NCI-H2227 (cell line): ENCODE data around the gene CAMSAP3.

ENCODE experiments used
- DNase-seq: peaks from one replicate; lab custom pipeline; 2025; ENCODE audit not compliant: unreplicated experiment; lab: John Stamatoyannopoulos, UW

CAMSAP3 gene, protein sequence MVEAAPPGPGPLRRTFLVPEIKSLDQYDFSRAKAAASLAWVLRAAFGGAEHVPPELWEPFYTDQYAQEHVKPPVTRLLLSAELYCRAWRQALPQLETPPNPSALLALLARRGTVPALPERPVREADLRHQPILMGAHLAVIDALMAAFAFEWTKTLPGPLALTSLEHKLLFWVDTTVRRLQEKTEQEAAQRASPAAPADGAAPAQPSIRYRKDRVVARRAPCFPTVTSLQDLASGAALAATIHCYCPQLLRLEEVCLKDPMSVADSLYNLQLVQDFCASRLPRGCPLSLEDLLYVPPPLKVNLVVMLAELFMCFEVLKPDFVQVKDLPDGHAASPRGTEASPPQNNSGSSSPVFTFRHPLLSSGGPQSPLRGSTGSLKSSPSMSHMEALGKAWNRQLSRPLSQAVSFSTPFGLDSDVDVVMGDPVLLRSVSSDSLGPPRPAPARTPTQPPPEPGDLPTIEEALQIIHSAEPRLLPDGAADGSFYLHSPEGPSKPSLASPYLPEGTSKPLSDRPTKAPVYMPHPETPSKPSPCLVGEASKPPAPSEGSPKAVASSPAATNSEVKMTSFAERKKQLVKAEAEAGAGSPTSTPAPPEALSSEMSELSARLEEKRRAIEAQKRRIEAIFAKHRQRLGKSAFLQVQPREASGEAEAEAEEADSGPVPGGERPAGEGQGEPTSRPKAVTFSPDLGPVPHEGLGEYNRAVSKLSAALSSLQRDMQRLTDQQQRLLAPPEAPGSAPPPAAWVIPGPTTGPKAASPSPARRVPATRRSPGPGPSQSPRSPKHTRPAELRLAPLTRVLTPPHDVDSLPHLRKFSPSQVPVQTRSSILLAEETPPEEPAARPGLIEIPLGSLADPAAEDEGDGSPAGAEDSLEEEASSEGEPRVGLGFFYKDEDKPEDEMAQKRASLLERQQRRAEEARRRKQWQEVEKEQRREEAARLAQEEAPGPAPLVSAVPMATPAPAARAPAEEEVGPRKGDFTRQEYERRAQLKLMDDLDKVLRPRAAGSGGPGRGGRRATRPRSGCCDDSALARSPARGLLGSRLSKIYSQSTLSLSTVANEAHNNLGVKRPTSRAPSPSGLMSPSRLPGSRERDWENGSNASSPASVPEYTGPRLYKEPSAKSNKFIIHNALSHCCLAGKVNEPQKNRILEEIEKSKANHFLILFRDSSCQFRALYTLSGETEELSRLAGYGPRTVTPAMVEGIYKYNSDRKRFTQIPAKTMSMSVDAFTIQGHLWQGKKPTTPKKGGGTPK

DNA sequence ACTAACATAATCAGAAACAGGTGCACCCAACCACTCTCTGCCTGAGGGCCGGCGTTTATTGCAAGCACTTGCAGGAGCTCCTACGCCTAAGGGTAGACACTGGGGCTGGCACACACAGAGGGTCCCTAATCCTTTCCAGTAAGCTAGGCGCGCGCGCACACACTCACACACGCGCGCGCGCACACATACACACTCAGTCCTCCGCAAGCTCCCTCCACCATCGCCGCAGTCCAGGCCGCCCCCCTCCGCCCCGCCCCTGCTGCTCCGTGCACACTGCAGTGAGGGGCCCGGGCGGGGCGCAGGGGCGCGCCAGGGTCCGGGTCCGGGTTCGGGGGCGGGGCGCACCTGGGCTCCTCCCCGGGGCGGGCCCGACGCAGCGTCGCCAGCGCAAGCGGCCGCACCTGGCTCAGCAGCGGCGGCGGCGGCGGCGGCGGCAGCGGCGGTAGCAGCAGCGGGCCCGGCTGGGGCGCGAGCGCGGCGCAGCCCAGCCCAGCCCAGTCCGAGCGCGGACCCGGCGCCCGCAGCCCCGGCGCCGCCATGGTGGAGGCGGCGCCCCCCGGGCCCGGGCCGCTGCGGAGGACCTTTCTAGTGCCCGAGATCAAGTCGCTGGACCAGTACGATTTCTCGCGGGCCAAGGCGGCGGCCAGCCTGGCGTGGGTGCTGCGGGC lies at the start of gene CAMSAP3:
TSS of gene CAMSAP3 (plus strand) at position 398 of the 668 bp plus-strand sequence. CDS start at position 538, 140 bp downstream.
- peak; percentile 86 for DNase-seq

DNA sequence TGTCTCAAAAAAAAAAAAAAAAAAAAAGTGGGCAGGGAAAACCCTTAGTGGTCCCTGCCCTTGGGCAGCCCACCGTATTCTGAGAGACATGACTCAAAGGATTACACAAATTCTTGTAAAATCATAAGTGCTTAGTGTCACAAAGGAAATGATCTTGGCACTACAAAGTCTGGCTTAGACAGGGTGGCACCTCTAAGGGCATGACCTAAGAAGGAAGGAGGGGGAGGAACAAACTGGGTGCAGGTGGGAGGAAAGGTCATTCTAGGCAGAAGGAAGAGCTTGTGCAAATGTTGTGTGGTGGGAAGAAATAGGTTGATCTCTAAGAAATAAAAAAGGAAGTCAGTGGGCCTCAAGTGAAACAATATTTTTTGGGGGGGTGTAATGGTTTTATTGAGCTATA lies 49.8 kb upstream of the CAMSAP3 start:
- DNase-seq = no peak

DNA sequence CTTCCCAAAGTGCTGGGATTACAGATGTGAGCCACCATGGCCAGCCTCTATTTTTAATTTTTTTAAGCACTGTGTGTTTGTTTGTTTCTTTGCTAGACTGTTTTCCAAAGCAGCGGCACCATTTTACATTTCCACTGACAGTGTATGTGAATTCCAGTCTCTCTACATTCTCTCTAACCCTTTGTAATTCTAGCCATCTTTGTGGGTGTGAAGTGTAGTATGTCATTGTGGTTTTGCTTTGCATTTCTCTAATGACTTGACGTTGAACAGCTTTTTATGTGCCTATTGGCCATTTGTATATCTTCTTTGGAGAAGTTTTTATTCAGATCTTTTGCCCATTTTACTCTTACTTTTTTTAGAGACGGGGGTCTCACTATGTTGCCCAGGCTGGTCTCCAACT lies 48.5 kb upstream of the CAMSAP3 start:
- no peak for DNase-seq

DNA sequence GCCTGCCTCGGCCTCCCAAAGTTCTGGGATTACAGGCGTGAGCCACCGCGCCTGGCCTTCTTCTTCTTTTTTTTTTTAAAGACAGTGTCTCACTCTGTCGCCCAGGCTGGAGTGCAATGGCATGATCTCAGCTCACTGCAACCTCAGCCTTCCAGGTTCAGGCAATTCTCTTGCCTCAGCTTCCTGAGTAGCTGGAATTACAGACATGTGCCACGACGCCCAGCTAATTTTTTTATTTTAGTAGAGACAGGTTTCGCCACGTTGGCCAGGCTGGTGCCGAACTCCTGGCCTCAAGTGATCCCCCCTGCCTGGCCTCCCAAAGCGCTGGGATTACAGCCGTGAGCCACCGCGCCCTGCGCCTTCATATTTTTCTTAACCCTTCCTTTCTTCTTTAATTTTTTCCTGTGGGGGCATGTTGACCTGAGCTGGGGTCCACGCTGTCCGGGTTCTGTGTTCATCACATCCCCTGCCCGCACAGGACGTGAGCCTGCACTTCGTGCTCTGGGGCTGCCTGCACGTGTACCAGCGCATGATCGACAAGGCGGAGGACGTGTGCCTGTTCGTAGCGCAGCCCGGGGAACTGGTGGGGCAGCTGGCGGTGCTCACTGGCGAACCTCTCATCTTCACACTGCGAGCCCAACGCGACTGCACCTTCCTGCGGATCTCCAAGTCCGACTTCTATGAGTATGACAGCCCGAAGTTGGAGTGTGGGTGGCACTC lies 46.1 kb upstream of the CAMSAP3 start:
- no peak for DNase-seq

DNA sequence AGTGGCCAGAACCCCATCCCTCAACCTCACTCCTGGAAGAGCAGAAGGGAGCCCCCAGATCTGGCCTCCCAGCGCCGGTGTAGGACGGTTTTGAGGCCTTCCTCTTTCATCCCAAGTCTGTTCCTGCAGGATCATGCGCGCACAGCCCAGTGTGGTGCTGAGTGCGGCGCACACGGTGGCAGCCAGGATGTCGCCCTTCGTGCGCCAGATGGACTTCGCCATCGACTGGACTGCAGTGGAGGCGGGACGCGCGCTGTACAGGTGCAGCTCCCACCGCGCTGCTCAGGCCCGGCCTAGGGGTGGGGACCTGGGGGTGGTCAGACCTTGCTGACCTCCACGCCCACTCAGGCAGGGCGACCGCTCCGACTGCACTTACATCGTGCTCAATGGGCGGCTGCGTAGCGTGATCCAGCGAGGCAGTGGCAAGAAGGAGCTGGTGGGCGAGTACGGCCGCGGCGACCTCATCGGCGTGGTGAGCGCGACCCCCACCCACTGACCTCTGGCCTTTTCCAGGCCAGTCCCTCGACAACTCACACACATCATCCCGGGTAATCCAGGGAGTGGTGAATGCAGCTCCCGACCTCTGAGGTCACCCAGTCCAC lies 45.4 kb upstream of the CAMSAP3 start:
- no peak for DNase-seq

DNA sequence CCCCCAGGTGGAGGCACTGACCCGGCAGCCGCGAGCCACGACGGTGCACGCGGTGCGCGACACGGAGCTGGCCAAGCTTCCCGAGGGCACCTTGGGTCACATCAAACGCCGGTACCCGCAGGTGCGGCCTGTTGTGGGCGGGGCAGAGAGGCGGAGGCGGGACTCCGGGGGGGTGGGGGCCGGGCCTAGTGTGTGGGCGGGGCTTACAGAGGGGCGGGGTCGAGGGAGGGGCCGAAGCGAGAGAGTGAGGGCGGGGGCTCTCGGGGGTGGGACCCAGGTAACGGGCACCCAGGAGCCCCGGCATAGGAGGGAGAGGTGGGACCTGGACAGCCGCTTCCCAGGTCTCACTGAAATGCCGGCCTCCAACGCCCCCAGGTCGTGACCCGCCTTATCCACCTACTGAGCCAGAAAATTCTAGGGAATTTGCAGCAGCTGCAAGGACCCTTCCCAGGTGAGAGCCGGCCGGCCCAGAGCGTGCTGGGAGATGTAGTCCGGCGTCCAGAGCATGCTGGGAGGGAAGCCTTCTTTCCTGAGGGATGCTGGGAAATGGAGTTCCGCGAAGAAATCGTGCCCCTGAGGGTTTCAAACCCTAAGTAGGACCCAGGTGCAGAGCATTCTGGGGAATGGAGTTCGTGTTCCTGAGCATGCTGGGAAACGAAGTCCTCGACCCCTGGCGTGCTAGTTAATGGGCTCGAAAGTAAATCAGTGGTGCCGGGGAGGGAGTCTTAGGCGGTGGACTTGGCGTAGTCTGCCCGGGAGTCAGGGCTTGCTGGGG lies 44.5 kb upstream of the CAMSAP3 start:
- DNase-seq = peak; percentile 36

DNA sequence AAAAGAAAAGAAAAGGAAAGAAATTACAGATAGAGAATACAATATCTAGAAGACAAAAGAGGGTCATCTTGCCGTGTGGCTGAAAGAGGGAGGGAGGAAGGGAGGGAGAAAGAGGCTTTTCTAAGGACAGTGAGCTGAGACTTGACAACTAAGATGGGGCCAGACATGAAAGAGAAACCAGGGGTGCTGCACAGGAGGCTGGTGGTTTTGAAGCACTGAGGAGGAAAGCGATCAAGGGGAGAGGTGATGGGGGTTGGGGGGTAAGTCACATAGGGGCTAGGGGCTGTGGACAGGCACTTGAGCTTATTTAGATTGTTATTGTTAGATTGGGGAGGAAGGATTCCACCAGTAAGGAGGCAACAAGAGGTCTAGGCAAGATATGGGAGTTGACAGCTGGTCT lies 42.9 kb upstream of the CAMSAP3 start:
- DNase-seq = no peak

DNA sequence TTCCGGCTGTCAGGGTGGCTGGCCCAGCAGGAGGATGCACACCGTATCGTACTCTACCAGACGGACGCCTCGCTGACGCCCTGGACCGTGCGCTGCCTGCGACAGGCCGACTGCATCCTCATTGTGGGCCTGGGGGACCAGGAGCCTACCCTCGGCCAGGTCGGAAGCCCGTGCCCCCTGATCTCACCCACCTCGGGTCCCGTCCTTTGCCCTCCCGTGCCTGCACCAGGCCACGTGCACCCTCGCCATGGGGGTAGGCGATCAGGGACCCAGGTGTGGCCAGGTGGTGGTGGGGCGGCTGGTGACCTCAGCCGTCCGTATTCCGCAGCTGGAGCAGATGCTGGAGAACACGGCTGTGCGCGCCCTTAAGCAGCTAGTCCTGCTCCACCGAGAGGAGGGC lies 41.1 kb upstream of the CAMSAP3 start:
- DNase-seq = no peak

DNA sequence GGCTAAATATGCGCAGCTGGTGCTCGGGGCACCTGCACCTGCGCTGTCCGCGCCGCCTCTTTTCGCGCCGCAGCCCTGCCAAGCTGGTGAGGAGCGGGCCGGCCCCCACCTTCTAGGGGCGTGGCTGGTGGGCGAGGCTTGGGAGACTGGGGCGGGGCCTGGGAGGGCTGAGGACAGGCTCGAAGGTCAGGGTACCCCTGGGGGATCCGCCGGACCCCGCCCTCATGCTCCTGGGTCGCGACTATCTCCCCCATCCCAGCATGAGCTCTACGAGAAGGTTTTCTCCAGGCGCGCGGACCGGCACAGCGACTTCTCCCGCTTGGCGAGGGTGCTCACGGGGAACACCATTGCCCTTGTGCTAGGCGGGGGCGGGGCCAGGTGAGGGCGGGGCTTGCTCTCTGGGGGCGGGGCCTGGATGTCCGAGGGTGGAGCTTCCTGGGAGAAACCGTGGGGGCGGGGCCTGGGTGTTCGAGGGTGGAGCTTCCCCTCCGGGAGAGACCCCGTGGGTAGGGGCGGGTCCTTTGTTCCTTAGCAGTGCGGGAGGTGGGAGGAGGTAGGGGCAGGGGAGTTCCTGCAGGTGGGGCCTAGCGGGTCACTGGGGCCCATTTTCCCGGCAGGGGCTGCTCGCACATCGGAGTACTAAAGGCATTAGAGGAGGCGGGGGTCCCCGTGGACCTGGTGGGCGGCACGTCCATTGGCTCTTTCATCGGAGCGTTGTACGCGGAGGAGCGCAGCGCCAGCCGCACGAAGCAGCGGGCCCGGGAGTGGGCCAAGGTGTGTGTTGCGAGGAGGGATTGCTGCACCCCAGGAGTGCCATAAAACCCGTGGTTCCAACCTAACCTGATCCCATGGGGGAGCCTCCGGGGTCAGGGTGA lies 40.4 kb upstream of the CAMSAP3 start:
- DNase-seq = no peak

DNA sequence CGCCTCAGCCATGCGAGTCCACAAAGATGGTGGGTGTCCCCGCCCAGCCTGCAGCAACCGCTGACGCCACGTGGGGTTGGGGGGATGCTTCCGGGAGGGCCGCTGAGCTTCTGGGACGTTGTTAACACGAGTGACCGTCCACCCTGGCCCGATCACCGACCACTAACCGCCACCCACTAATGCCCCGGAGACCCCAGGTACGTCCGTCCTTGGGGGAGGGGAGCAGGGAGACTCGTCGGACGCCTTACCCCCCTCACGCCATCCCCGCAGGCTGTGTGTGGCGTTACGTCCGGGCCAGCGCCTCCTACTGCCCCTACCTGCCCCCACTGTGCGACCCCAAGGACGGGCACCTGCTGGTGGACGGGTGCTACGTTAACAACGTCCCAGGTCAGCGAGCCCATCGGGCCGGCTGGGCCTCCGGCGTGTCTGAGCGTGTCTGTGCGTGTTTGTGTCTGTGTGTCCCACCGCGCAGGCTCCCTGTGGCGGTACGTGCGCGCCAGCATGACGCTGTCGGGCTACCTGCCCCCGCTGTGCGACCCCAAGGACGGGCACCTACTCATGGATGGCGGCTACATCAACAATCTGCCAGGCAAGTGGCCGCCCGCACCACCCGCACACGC lies 38.9 kb upstream of the CAMSAP3 start:
- DNase-seq = no peak

DNA sequence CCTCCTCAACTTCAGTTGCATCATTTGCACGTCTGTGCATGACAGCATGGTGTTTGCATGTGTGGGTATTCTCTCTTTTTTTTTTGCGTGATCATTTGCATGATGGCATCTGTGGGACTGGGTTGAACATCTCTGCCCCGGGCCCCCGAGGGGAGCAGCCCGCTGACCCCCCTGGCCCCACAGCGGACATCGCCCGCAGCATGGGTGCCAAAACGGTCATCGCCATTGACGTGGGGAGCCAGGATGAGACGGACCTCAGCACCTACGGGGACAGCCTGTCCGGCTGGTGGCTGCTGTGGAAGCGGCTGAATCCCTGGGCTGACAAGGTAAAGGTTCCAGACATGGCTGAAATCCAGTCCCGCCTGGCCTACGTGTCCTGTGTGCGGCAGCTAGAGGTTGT lies 37.0 kb upstream of the CAMSAP3 start:
- no peak for DNase-seq

DNA sequence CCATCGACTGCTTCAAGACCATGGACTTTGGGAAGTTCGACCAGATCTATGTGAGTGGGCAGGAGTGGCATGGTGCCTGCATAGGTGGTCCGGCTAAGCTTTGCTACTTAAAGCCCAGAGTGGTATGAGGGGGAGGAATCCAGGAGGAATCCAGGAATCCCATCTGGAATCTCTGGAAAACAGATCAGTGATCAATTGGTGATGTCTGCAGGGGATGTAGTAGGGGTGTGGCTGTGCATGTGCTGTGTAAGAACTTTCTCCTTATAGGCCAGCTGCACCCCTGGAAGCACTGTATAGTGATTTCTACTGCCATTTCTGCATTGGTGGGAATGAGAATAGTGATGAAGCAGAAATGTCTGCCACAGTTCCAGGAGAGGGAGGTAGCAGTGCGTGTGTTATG lies 36.6 kb upstream of the CAMSAP3 start:
- DNase-seq = no peak

DNA sequence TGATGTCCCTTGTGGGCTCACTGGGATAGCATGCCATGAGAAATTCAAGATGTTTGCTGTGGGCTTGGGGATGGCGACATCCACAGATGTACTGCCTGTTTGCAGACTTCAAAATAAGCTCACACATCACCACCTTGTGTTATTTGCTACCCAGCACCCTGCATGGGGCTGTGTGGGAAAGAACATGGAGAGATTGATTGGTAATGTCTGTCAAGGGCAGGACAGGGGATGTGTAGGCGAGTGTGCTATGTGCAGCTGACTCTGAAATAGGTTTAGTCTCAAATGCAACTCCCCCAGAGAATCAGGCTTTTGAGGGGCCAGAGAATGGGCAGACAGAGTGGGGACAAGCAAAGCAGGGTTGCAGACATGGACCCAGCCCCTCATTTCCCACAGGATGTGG lies 35.4 kb upstream of the CAMSAP3 start:
- DNase-seq = no peak

DNA sequence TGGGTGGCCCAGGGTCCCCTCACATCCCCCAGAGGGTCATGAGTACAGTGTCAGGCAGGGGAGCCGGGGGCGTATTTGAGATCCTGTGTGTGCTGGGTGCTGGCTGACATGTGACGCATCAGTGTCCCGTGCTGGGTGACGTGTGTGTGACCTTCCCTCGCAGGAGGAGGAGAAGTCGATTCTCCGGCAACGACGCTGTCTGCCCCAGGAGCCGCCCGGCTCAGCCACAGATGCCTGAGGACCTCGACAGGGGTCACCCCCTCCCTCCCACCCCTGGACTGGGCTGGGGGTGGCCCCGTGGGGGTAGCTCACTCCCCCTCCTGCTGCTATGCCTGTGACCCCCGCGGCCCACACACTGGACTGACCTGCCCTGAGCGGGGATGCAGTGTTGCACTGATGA lies 34.3 kb upstream of the CAMSAP3 start:
- DNase-seq = no peak

DNA sequence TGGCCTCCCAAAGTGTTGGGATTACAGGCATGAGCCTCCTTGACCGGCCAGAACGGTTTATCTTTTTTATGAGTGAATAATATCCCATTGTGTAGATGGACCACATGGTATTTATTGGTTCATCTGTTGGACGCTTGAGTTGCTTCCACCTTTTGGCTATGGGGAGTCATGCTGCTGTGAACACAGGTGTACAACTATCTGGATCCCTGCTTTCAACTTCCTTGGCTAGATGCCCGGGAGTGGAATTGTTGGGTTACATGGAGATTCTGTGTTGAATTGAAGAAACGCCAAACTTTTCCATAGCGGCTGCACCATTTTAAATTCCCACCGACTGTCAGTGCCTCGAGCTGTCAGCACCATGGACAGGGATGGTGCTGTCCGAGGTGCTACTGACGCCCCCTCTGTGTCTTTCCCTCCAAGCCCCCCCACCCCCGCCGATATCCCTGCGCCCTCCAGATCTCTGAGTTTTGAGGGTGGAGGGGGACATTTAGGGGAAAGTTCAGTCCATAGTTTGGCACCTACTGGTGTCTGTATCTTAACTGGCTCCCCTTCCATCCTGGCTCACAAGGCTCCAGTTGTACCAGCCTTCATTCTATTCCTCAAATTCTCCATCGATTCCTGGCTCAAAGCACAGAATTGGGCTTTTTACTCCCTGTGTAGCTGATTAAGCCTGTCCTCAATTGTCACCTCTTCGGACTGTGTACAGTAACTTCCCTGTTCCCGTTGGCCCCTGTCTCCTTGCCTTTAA lies 32.8 kb upstream of the CAMSAP3 start:
- DNase-seq = no peak

DNA sequence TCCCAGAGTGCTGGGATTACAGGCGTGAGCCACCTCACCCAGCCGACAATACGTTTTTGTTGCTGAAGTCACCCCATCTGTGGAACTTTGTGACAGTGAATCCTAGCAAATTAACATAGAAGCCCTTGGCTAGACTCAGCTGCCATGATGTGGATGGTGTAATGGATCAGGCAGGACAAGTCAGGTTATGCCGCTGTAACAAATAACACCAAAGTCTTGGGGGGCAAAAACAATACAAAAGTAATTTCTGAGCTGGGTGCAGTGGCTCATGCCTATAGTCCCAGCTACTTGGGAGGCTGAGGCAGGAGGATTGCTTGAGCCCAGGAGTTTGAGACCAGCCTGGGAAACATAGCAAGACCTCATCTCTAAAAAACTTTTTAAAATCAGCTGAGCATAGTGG lies 30.8 kb upstream of the CAMSAP3 start:
- no peak for DNase-seq

DNA sequence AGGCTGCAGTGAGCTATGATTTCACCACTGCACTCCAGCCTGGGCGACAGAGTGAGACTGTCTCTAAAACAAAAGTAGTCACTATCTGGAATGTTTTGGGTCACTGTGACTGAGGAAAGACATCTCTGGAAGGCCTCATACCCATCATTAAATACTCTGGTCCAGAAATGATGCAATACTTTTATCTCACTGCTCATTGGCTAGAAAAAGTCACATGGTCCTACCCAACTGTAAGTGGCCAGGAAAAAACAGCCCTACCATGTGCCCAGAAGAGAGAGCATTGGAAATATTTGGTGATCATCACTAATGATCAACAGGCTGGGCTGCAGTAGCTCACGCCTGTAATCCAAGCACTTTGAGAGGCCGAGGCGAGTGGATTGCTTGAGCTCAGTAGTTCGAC lies 30.3 kb upstream of the CAMSAP3 start:
- no peak for DNase-seq
